ENCODE results near the gene COG4. TPM values are rescaled to one million over a fixed set of nuclear protein-coding genes. Genes with fewer than 3 reads are reported as not detected.

The COG4 gene
- polyA plus RNA-seq, 3 donors, result 37.6 to 40.6 (median 40.1) TPM

DNA sequence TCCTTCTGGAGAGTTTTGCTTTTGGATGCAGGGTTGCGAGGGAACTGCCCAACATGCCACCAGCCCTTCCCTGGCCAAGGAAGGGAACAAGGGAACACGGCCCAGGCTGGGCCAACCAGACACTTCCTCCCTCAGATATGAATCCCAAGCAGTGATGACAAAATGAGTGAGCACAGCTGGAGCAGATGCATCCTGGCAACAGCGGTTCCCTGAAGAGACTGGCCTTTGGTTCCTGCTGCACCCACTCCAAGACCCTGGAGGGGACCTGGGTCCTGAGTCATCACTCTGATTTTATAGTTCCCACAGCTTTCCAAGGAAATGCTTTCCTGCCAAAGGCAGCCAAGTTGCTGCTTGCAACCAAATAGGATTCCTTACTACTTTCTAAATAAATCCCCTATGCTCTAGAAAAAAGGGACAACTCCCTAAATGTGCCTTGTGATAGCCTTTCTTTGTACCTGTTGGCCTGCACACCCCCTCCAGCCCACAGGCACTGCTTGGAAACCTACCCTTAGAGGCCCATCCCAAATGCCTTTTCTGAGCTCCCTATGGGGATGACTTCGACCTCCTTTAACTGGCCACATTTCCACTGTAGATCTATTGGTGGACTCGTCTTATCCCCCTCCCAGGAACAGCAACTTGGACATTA, 89.8 kb downstream of the COG4 start:
- peaks cover 56% of the 10 kb centered on the region for H3K79me2 ChIP-seq (ENCODE audit: insufficient read depth, low read length)
- DNase-seq, result peak in 2 of 3 donors; percentile 37 to 53
- Mint-ChIP-seq H3K27ac (peak overlapping the region; percentile 82 to 97 (median 92)), H3K36me3 (peaks cover 15% of the 10 kb centered on the region in 2 donors), H3K4me3 (peak overlapping the region in 1 of 2 donors; percentile 82), H3K4me1 (peaks cover 78% of the 10 kb centered on the region), H3K27me3 (ENCODE audit: low read depth in 3 of 3) (peaks cover 4 to 7% (median 5%) of the 10 kb centered on the region in 3 donors), H3K9me3 (peaks cover 0 to 3% (median 0%) of the 10 kb centered on the region in 7 donors)
- no peak overlapping the region for H2AFZ ChIP-seq (ENCODE audit: insufficient read depth, low read depth, low read length, poor library complexity, severe bottlenecking)
- TF ChIP-seq, protein P1, sequence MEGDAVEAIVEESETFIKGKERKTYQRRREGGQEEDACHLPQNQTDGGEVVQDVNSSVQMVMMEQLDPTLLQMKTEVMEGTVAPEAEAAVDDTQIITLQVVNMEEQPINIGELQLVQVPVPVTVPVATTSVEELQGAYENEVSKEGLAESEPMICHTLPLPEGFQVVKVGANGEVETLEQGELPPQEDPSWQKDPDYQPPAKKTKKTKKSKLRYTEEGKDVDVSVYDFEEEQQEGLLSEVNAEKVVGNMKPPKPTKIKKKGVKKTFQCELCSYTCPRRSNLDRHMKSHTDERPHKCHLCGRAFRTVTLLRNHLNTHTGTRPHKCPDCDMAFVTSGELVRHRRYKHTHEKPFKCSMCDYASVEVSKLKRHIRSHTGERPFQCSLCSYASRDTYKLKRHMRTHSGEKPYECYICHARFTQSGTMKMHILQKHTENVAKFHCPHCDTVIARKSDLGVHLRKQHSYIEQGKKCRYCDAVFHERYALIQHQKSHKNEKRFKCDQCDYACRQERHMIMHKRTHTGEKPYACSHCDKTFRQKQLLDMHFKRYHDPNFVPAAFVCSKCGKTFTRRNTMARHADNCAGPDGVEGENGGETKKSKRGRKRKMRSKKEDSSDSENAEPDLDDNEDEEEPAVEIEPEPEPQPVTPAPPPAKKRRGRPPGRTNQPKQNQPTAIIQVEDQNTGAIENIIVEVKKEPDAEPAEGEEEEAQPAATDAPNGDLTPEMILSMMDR (IDR thresholded peaks at IDR 0.05), result no peak
- H3K36me3 ChIP-seq (replicated peaks in 1 of 2; ENCODE audit: control insufficient read depth in 1 of 2, insufficient read depth in 2 of 2, low read length in 2 of 2), result peaks cover 4 to 7% of the 10 kb centered on the region in 2 donors
- peak overlapping the region; percentile 18 for H3K9ac ChIP-seq (ENCODE audit: insufficient read depth, low read length, poor library complexity, severe bottlenecking)
- peak overlapping the region in 1 of 3 experiments; percentile 45 for H3K4me3 ChIP-seq (replicated peaks in 1 of 3; ENCODE audit: low read depth in 2 of 3, low read length in 3 of 3)
- peak overlapping the region; percentile 50 for H3K4me2 ChIP-seq (replicated peaks; ENCODE audit: extremely low read depth, low read length, poor library complexity, severe bottlenecking)
- 50% methylated on average over 4 of the region's 5 CpGs for WGBS (ENCODE audit: insufficient coverage)
- H3K27ac ChIP-seq (ENCODE audit: low read depth in 1 of 2, low read length in 2 of 2), result peak overlapping the region; percentile 67 to 81
- H3K4me1 ChIP-seq (ENCODE audit: control insufficient read depth in 1 of 2, insufficient read depth in 2 of 2, low read length in 2 of 2), result peaks cover 71 to 82% of the 10 kb centered on the region in 2 donors
- H3K27me3 ChIP-seq (ENCODE audit: control insufficient read depth in 2 of 2, insufficient read depth in 2 of 2, low read length in 2 of 2), result no peaks in the 10 kb centered on the region
- H4K20me1 ChIP-seq (ENCODE audit: insufficient read depth, low read length), result peaks cover 30% of the 10 kb centered on the region
- intact Hi-C loops (cut with micrococcal nuclease), result no loop called here
- H3K9me3 ChIP-seq (replicated peaks in 1 of 2; ENCODE audit: control insufficient read depth in 1 of 2, insufficient read depth in 1 of 2, low read length in 2 of 2), result no peaks in the 10 kb centered on the region

DNA sequence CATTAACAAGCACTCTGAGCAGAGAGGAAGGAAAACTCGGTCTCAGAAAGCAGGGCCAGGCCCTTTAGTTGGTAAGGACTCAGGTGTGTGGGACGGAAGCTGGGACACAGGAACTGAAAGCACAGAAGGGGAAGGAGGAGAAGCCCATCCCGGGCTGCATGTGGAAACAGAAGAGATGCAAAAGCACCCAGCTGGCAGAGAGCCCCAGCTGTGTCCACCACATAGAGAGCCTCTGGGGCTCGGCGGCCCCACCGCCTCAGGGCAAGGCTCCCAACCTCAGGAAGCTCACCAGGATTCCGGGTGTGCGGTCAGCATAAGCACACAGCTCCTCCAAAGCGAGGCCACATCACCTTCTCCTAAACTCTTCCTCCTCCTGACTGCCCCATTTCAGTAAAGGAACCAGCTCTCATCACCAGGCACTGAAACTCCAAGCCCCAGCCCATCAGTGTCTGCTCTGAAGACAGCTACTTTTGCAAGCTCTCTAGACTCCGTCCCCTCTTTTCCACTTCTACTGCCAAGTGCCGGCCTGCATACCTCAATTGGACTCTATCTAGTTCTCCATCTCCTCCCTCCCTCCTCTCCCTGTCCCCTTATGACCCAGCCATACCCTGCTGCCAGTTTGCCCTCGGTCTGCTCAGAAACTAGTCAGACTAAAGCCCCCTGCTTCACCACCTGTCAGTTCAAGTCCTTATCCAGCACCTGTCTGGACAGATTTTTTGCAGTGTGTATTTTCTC, 90.5 kb downstream of the COG4 start:
- Histone ChIP-seq H3K79me2 (ENCODE audit: insufficient read depth, low read length) (peaks cover 51% of the 10 kb centered on the region), H2AFZ (ENCODE audit: insufficient read depth, low read depth, low read length, poor library complexity, severe bottlenecking) (peak overlapping the region; percentile 32), H3K4me2 (replicated peaks; ENCODE audit: extremely low read depth, low read length, poor library complexity, severe bottlenecking) (peak overlapping the region; percentile 50), H3K9ac (ENCODE audit: insufficient read depth, low read length, poor library complexity, severe bottlenecking) (peak overlapping the region; percentile 18), H3K27ac (ENCODE audit: low read depth in 1 of 2, low read length in 2 of 2) (peak overlapping the region; percentile 67 to 81), H3K36me3 (replicated peaks in 1 of 2; ENCODE audit: control insufficient read depth in 1 of 2, insufficient read depth in 2 of 2, low read length in 2 of 2) (peaks cover 4 to 7% of the 10 kb centered on the region in 2 donors), H3K4me3 (replicated peaks in 1 of 3; ENCODE audit: low read depth in 2 of 3, low read length in 3 of 3) (peak overlapping the region in 1 of 3 experiments; percentile 45), H3K4me1 (ENCODE audit: control insufficient read depth in 1 of 2, insufficient read depth in 2 of 2, low read length in 2 of 2) (peaks cover 73 to 83% of the 10 kb centered on the region in 2 donors), H3K9me3 (replicated peaks in 1 of 2; ENCODE audit: control insufficient read depth in 1 of 2, insufficient read depth in 1 of 2, low read length in 2 of 2) (no peaks in the 10 kb centered on the region), H3K27me3 (ENCODE audit: control insufficient read depth in 2 of 2, insufficient read depth in 2 of 2, low read length in 2 of 2) (no peaks in the 10 kb centered on the region), H4K20me1 (ENCODE audit: insufficient read depth, low read length) (peaks cover 25% of the 10 kb centered on the region)
- DNase-seq, result peak; percentile 18 to 60 (median 55)
- intact Hi-C loops (cut with micrococcal nuclease), result no loop called here
- peaks cover 0 to 3% (median 0%) of the 10 kb centered on the region in 7 donors for H3K9me3 Mint-ChIP-seq
- H3K27ac Mint-ChIP-seq, result peak overlapping the region; percentile 82 to 97 (median 92)
- peaks cover 80% of the 10 kb centered on the region for H3K4me1 Mint-ChIP-seq
- peaks cover 0 to 4% (median 3%) of the 10 kb centered on the region in 3 donors for H3K27me3 Mint-ChIP-seq (ENCODE audit: low read depth in 3 of 3)
- TF ChIP-seq, protein P1 (IDR thresholded peaks at IDR 0.05), result no peak
- H3K4me3 Mint-ChIP-seq, result peak overlapping the region; percentile 57 to 82
- 11% methylated on average over 11 of the region's 12 CpGs for WGBS (ENCODE audit: insufficient coverage)
- peaks cover 15 to 16% of the 10 kb centered on the region in 2 donors for H3K36me3 Mint-ChIP-seq
